ENCODE data around the gene TDRD7.

Gene TDRD7

DNA sequence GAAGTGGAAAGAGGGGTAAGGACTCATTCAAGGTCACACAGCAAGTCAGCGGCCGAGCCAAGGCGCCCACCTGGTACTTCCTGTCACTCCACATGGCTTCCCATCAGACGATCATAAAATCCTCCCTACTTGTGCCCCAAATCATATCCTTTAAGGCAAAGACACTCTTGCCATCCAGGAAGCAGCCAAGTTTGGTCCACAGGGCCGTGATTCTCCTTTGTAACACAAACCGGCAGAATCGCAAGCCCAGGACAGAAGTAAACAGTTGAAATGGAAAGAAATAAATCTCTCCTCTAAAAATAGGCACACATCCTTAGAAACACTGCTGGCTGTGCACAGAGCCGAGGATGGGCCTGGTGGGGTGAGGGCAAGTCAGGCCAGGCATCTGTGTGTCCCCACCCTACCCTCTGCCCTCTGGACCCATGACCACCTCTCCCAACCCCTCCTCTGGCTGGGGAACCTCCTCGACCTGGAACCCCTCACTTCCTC lies 120.0 kb downstream of the TDRD7 start:
- no peak for DNase-seq

GRCh38 chr9:97534185-97534584 lies 122.3 kb downstream of the TDRD7 start:
- no peak for DNase-seq

DNA sequence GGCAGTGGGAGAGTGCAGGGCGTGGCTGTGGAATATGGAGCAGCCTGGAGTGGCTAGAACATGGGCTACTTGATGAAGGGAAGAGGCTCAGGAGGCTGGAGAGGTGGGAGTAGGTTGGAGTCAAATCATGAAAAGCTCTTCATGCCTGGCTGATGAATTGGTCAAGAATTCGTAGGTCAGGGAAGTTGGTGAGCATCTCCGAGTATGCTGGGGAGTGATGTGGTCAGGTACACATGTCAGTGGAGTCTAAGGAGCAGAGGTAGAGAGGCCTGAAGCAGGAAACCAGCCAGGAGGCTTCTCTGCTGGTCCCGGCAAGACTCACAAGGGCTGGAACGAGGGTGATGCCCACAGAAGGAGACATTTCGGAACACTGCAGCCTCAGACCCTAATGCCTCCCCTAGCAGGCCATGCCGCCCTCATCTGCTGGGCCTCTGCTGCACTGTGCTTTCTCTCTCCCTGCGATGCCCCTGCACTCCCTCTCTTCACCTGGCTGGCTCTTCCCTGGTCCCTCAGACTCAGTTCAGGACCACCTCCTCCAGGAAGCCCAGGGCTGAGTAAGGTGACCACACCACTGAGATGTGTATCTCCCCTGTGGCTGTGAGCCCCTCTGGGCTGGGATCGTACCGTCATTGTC lies 123.2 kb downstream of the TDRD7 start:
- DNase-seq = no peak

GRCh38 chr9:97535771-97536170 lies 123.9 kb downstream of the TDRD7 start:
- no peak for DNase-seq

GRCh38 chr9:97536480-97536879 lies 124.6 kb downstream of the TDRD7 start:
- no peak for DNase-seq

- no peak for DNase-seq
Measured at GRCh38 chr9:97543561-97543960, 131.7 kb downstream of the TDRD7 start.

DNA sequence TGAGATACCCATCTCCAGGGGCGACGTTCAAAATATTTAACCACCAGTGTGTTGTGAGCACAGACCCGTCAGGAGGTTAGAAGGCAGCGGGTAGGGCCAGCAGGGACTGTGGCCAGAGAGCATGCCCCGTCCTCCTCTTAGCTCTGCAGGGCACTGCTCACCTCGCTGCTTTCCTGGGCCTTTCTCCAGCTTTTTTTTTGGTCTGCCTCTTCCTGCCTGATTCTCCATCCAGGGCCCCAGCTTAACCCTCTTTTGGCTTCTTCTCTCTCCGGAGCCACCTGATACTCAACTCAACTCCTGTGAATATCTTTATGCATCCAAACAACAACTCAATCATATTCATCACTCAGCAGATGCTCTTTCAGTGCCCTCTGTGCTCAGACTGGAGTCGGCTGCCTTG lies 133.6 kb downstream of the TDRD7 start:
- DNase-seq = no peak
